HL-60/S4 treated with retinoic acid at 250 ng/mL for 4 days and 3 days (cell line): ENCODE measurements around the gene UBE2Q1.

Source experiments
- in situ Hi-C: fragments of 300-500 bp; cut with MboI; formaldehyde crosslinking; loops from 2 replicates; pipeline ENCODE4 v1.7.0; 2022; ENCODE audit warnings: low sequenced_read_pairs

The UBE2Q1 gene

DNA sequence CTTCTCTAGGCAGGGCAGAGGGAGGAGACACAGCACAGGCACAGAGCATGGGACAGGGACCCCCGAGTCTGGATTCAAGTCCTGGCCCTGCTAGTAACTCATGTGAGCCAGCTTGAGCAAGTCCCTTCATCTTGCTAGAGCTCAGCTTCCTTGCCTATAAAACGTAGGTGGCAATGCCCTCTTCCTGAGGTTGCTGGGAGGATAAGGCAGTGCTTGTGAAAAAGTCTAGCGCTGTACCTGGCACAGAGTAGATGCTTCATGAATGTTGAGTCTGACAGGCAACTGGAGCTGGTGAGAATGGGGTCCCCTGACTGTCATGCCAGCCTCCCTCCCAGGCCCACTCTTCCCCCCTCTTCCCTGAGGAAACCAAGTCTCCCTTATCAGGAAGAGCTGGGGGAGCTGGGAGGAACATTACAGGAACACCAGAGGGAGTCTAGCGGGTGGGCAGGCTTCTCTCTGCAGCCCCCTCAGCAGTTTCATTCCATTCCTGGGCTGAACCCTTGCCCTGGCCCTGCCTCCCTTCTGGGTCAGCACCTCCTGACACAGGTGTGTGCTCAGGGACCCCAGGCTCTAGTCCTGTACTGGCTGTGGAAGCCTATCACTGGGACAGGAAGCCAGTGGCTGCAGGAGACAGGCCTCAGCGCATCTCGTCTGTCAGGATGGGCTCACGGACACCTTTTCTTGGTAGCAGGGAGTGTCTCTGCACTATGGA is 19.0 kb upstream of the UBE2Q1 start:
- in situ Hi-C loops = no loop called here

DNA sequence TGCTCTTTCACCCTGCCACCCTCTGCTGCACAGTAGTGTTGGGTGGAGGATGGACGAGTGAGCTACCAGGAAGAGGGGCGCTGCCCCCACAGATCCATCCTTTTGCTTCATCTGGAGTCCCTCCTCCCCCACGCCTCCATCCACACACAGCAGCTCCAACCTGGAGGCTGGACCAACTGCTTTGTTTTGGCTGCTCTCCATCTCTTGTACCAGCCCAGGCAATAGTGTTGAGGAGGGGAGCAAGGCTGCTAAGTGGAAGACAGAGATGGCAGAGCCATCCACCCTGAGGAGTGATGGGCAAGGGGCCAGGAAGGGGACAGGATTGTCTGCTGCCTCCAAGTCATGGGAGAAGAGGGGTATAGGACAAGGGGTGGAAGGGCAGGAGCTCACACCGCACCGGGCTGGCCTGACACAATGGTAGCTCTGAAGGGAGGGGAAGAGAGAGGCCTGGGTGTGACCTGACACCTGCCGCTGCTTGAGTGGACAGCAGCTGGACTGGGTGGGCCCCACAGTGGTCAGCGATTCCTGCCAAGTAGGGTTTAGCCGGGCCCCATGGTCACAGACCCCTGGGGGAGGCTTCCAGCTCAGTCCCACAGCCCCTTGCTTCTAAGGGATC is 17.6 kb upstream of the UBE2Q1 start:
- in situ Hi-C loops = no loop called here

DNA sequence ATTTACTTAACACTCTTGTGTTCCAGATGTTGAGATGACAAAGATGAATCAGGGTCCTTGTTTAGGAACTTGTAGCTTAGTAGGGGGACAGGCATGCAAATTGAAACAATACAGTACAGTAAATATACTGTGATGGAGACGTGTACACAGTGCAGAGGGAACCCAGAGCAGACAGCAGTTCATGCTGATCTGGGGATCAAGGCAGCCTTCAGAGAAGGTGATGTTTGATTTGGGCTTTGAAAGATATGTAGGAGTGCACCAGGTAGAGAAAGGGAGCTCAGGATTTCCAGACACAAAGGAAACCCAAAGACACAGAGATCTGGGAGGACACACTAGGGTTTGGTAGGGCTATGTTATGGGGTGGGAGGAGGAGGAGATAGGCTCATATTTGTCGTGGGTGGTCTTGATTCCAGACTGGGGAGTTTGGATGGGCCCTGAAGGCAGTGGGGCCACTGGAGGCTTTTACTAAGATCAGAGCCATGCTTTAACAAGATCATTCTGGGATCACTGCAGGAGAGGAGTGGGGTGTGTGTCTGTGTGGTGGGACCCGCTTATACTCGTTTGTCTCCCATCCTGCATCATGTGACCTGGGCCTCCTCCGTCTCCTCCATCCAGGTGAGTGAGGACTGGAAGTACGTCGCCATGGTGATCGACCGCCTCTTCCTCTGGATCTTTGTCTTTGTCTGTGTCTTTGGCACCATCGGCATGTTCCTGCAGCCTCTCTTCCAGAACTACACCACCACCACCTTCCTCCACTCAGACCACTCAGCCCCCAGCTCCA is 16.9 kb upstream of the UBE2Q1 start:
- in situ Hi-C loops = no loop called here

DNA sequence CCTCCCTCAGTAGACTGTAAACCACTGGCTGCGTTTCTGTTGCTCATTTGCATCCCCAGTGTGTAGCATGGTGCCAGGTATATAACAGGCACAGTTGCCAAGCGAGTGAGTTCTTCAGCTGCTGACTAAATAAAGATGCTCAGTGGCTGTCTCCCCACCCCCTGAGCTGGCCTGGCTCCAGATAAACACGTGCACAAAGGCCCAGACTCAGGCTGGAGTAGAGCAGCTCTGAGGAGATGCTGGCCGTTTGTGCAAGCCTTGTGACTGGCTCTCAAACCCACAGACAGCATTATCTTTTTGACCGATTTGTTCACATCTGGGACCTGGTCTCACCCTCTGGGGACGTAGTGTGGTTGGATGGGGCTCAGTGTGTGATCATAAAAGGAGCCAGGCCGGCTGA is 16.3 kb upstream of the UBE2Q1 start:
- in situ Hi-C loops = no loop called here

DNA sequence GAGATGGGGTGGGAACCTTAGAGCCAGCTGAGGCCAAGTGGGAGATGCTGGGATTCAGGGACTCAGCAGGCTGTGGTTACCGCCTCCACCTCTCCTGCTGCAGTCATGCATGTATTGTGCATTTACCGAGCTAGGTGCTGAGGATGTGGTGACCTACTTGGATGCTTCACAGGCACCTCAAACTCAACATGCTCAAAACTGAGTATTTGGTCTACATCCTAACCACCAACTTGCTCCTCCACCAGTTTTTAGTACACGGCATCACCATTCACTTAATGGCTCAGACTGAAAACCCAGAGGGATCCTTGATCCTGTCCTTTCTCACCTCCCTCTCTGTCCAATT is 14.7 kb upstream of the UBE2Q1 start:
- in situ Hi-C loops = no loop called here

DNA sequence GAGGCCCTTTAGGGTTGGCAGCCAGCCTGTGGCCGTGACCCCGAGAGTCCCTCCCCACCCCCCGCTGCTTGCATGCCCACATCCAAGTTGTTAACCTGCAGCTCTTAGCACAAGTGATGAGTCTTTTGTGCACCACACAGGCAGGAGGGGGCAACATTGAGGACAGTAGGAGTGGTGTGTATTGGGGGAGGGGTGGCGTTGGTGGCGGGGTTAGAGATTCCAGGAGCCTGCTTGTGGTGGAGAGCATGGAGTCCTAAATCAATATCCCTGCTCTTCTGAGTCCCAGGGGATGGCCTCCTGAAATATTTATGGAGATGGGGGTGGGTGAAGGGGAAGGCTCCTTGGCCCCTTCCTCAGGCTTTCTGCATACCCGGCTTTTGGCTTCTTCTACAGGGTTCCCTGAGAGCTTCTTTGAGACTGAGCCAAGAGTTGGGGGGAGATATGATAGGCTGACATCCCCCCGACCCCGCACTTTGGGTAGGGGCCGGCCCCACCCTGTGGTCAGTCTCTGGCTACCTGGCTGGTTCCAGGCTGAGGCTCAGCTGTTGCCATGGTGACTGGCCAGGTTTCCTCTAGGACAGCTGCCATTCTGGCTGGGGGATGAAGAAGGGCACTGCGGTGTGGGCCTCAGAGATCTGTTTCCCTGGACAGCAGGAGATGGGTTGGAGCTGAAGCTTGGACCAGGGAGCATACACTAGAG is 14.2 kb upstream of the UBE2Q1 start:
- in situ Hi-C loops = no loop called here

DNA sequence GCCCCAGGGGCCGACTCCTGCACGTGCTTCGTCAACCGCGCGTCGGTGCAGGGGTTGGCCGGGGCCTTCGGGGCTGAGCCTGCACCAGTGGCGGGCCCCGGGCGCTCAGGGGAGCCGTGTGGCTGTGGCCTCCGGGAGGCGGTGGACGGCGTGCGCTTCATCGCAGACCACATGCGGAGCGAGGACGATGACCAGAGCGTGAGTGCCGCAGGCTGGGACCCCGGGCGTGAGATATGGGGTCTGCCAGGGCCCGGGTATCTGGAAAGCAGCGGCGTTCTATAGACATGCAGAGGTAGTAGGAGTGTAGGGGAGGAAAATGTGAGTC is 13.5 kb upstream of the UBE2Q1 start:
- in situ Hi-C loops = no loop called here

DNA sequence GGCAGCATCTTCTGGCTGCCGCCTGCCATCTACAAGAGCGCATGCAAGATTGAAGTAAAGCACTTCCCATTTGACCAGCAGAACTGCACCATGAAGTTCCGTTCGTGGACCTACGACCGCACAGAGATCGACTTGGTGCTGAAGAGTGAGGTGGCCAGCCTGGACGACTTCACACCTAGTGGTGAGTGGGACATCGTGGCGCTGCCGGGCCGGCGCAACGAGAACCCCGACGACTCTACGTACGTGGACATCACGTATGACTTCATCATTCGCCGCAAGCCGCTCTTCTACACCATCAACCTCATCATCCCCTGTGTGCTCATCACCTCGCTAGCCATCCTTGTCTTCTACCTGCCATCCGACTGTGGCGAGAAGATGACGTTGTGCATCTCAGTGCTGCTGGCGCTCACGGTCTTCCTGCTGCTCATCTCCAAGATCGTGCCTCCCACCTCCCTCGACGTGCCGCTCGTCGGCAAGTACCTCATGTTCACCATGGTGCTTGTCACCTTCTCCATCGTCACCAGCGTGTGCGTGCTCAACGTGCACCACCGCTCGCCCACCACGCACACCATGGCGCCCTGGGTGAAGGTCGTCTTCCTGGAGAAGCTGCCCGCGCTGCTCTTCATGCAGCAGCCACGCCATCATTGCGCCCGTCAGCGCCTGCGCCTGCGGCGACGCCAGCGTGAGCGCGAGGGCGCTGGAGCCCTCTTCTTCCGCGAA is 12.9 kb upstream of the UBE2Q1 start:
- in situ Hi-C loops = no loop called here

DNA sequence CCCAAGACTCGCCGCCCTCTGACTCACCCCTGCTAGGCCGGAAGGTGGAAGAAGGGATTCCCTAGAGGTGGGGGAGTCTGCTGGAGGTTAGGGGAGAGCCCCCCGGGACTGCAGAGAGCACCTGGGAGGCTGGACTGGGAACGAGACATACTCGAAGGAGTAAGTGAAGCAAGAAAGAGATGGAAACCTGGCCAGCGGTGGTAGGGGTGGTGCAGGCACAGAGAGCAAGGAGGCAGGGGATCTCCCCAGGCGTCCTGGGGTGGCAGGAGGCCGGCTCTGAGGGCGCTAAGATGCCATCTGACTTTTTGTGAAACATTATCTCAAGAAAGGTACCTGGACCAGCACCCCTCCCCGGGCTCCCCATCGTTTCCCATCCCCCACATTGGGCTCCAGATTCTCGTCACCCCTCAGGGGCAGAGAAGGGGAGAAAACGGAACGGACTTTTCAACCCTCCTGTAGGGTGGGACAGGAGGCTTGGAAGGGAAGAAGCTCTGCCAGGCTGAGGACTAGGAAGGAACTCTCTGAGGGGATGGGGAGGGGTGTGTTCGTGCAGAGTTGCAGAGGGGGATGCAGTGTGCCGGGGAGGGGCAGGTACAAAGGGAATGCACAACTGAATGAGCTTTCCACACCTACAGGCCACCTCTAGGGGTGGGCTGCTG is 9.8 kb upstream of the UBE2Q1 start:
- in situ Hi-C loops = no loop called here

DNA sequence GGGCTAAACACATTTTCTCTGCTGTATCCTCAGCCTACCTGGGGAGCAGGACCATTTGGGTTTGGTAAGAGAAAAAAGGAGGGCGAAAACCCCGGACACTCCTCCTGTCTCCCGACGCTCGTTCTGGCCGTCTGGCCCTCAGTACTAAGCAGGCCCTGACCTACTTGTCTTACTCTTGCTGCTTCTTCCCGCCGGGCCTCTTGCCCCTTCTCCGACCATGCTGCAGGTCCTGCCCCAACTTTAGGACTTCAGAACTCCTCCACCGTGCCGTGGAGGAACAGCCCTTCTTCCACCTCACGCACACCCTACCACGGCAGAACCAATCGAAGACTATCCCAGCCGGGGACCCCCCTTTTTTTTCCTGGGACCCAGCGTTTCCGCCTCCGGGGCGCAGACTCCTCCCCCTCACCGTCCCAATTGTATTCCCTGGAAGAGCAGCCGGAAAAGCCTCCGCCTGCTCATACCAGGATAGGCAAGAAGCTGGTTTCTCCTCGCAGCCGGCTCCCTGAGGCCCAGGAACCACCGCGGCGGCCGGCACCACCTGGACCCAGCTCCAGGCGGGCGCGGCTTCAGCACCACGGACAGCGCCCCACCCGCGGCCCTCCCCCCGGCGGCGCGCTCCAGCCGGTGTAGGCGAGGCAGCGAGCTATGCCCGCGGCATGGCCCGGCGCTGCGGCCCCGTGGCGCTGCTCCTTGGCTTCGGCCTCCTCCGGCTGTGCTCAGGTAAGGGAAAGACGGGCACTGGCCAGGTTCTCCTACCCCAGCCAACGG is 9.1 kb upstream of the UBE2Q1 start, which contains the start of gene CHRNB2:
CHRNB2 (plus strand) TSS at position 393 of the 771 bp plus-strand sequence; CDS start at position 660, 267 bp downstream.
- in situ Hi-C loops = no loop called here

DNA sequence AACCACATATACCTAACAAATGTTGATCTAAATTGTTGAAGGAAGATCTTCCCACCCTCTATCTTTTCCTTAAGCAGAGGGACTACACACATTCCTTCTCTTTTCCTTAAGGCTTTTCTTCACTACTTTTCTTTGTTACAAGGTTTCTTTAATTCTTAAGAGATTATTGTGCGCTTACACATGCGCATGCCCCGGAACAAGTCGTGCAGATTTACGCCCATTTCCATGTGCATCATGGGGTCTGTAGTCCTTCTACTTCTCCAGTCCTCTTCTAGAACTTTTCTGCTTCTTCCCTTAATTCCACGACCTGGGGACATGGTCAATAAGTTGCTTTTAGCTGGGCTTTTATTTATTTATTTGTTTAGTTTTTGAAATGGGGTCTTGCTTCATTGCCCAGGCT is 7.4 kb upstream of the UBE2Q1 start:
- in situ Hi-C loops = no loop called here

DNA sequence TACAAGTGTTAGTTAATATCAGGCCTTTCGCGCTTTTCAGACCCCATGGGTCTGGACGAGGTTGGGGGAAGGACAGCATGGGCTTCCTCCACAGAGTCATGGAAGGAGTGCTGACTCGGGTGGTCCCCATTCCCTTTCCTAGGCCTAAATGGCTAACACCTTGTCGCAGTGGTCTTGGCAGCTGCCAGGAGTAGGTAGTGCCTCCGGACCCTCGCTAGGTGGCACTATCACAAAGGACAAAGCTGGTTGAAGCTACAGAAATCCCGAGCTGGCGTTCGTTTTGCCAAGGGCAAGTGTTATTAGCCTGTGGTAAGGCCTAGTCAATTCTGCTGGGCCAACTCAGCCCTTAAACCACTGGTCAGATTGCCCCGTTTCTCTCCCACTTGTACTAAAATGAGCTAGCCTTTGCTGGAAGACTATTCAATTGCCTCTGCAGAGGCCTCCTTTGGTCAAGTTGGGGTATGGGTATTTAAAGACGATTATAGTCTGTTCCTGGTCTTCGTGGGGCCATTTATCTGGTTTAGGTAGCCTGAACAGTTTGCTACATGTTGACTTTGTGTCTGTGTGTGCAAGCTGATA is 1.1 kb upstream of the UBE2Q1 start:
- in situ Hi-C loops = no loop called here

DNA sequence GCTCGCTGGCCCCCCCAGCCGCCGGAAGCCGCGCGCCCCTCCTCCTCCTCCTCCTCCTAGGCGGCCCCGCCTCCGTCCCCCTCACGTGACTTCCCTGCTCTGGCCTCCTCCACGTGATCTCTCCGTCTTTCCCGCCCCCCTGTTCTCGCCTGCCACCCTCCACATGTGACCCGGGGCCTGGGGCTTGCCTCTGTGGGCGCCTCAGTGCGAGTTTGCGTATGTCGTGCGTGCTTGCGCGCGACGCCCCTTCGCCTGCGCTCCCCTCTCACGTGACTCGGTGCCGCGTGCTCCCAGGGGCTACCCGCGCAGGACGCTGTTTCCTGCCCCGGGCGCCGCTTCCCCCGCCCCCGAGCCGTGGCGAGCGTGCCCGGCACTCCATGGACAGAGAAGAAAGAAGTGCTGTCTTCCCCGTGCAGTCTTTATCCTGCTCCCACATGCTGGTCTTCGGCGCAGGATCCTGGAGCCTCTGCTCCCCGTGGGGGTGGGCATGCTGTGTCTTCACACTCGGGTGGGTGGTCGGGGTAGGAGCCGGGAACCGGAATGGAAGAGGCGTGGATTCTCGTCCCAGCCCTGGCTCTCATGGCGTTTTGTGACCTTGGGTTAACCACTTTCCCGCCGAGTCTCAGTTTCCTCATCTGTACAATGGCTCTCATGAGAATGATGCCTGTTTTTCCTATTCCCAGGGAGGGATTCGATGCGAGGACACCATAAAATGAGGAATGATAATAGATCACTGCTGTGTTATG is 431 bp upstream of the UBE2Q1 start:
- in situ Hi-C loops = no loop called here

DNA sequence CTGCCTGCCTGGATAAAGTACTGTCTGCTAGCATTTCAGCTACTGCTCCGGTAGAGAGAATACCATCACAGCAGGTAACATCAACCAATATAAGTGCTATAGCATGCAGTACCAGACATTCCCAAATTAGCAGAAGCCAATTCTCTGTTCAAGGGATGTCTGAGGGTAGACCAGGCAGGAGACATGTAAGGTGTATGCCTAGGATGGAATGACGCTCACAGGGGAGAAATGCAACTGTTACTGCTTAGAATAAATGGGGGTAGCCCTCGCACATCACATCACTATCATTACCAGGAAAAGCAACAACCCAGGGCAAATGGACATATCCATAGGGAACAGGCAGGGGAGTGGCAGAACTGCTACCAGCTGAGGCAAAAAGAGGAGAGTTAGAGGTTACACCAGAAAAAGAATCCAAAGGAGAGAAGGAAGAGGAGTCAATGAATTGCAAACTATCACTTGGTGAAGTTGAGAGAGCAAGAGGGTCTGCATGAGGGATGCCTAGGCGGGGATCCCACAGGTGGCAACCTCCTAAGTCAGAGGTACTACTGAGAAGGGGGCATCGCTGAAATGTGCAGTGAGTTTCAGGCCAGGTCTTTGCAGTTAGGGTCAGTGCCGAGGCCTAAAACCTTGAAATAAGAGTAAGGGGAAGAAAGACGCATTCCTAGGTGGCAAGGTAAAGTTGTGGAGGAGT is 1.1 kb downstream of the UBE2Q1 start:
- in situ Hi-C loops = no loop called here

DNA sequence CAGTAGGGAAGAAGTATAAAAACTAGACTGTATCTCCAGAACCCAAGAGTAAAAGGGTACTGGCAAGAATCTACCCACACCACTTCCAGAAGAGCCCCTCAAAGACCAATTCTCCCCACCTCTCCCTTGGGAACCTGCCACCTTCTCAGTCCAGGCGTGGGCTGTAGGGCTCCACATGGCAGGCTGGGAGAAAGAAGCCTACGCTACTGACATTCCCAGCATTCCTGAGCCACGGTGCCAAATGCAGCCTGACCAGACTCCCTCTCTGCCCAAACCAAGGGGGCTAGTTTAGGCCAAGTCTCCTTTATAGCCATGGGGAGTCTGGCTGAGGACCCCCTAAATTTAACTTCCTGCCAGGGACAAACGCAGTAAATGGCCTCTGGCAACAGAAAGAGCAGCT is 2.0 kb downstream of the UBE2Q1 start:
- in situ Hi-C loops = no loop called here

DNA sequence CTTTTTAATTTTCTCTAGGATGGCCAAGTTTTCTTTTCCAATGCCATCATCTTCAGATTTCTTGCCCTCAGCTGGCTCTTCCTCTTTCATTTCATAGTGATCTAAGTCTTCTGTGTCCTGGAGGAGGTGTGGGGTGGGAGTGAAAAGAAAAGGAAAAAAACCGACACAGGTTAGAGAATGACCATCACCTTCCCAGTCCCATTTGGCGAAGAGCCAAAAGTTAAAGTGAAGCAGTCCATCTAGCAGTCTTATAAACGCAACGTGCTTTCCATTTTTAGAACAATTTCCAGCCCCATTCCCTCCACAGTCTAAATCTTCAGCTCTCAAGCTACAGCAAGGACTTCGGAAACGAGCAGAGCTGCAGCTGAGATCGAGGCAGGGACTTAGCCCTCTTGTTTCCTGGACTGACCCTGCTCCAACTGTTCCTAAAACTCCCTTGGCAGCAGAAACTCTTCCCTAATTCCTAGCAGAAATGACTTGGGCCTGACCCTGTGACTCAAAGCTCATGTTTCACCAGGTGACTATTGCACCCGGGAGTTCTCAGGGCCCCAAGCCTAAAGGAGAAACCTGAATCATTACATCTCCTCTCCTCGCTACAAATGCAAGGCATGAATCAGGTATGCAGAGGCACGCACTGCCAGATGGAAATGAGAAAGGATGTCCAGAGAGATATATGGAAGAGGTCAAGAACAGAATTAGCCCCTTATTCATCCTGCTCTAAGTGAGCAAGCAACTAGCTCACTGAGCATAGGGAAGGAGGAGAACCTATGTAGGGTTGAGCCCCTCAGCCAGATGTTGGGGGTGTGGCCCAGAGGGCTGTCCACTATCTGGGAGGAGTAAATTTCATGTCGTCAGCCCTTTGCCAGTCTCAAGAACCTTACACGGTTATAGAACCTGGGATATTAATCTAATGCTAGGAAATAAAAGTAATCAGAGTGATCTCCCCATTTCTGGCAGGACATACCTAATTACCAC is 5.1 kb downstream of the UBE2Q1 start:
- in situ Hi-C loops = no loop called here

DNA sequence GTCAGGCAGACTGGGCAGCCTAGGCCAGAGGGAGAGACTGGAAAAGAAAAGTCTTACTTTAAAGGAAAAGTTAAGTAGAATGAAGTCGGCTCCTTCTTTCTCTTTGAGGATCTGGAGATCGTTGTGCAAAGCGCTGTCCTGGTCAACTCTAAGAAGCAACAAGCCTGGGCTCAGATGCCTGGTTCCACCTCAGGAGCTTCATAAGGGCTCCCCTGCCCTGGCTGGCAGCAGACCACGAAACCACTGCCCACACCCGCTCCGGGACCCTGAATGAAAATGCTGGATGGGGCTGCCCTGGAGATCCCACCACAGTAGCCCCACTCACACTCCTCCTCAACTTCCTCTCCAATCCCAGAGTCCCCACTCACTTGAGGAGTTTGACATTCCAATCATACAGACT is 6.4 kb downstream of the UBE2Q1 start:
- in situ Hi-C loops = no loop called here
